Caco-2 (cell line): Measurements from ENCODE around the gene NBAS. TPM values are rescaled to one million over a fixed set of nuclear protein-coding genes. Genes with fewer than 3 reads are reported as not detected.

ENCODE experiments used
- BruUV-seq: library from RNA; stranded (reverse); fragments of 400-500 nt; replicated peaks from 2 replicates; lab custom pipeline; 2021; lab: Mats Ljungman, UMichigan
- CTCF ChIA-PET: fragments of 300-600 bp; sonication (Branson Sonifier 250); formaldehyde crosslinking; loops from one replicate; lab custom pipeline; 2022; ENCODE audit warnings: antibody characterized with exemption; lab: Charles Lee
- POLR2A ChIA-PET: fragments of 300-600 bp; sonication (Branson Sonifier 250); formaldehyde crosslinking; loops from one replicate; lab custom pipeline; 2022; ENCODE audit warnings: antibody characterized with exemption; lab: Charles Lee
- DNase-seq, 2 experiments: peaks; one replicate each; pipeline versions ENCODE4 v3.0.0 to v3.0.0-alpha.2; 2020 to 2022
- H3K27me3 ChIP-seq: replicated peaks from 2 replicates; pipeline ENCODE4 v1.6.0; 2011; ENCODE audit warnings: low read length; ENCODE audit not compliant: control insufficient read depth, insufficient read depth
- H3K36me3 ChIP-seq: 2 replicates; pipeline ENCODE4 v1.5.1; 2011; ENCODE audit warnings: low read length; ENCODE audit not compliant: control insufficient read depth, insufficient read depth
- H3K4me1 ChIP-seq: fragments of 250-450 bp; sonication (Bioruptor Pico); 2 replicates; pipeline ENCODE4 v1.5.1; 2020; ENCODE audit warnings: mild to moderate bottlenecking
- H3K4me3 ChIP-seq: 2 replicates; pipeline ENCODE4 v1.5.1; 2011; ENCODE audit warnings: low read depth, mild to moderate bottlenecking, control low read depth, low read length
- H3K9me3 ChIP-seq: fragments of 250-450 bp; sonication (Bioruptor Pico); 2 replicates; pipeline ENCODE4 v1.5.1; 2020; ENCODE audit warnings: mild to moderate bottlenecking, moderate library complexity
- H3K27ac Mint-ChIP-seq: one replicate; pipeline ENCODE4 v1.8.0; 2022; ENCODE audit warnings: mixed read lengths; ENCODE audit not compliant: unreplicated experiment
- H3K27me3 Mint-ChIP-seq: one replicate; pipeline ENCODE4 v1.8.0; 2022; ENCODE audit warnings: mixed read lengths; ENCODE audit not compliant: insufficient read depth, unreplicated experiment
- H3K36me3 Mint-ChIP-seq: one replicate; pipeline ENCODE4 v1.8.0; 2022; ENCODE audit warnings: mild to moderate bottlenecking, mixed read lengths; ENCODE audit not compliant: insufficient read depth, unreplicated experiment
- H3K4me1 Mint-ChIP-seq: one replicate; pipeline ENCODE4 v1.8.0; 2022; ENCODE audit warnings: low read depth, mixed read lengths; ENCODE audit not compliant: unreplicated experiment
- H3K4me3 Mint-ChIP-seq: one replicate; pipeline ENCODE4 v1.8.0; 2022; ENCODE audit warnings: mild to moderate bottlenecking, moderate library complexity, mixed read lengths; ENCODE audit not compliant: unreplicated experiment
- H3K9me3 Mint-ChIP-seq: one replicate; pipeline ENCODE4 v1.8.0; 2022; ENCODE audit warnings: mixed read lengths; ENCODE audit not compliant: unreplicated experiment
- CTCF ChIP-seq, 2 experiments: fragments of 200-600 bp in 1 of 2; IDR thresholded peaks; 1 replicate in 1 of 2; 2 replicates in 1 of 2; pipeline versions ENCODE4 v1.5.1 to v1.8.0; 2011 to 2022; ENCODE audit warnings: antibody characterized with exemption in 1 of 2, control low read depth in 1 of 2, inconsistent platforms in 1 of 2, low read depth in 1 of 2, low read length in 1 of 2, mild to moderate bottlenecking in 1 of 2, moderate library complexity in 1 of 2; ENCODE audit not compliant: insufficient read depth in 1 of 2, severe bottlenecking in 1 of 2, unreplicated experiment in 1 of 2
- intact Hi-C: fragments of 100-400 bp; cut with micrococcal nuclease; formaldehyde crosslinking; loops from one replicate; pipeline ENCODE4 v1.10.0; 2022; ENCODE audit not compliant: unreplicated experiment
- total RNA-seq: library from RNA; stranded (reverse); gene quantifications from 2 replicates; pipeline ENCODE4 v1.2.3, GENCODE V29; 2022

Gene NBAS
- total RNA-seq, 1 experiment from 2014 or later = 31.1 TPM

GRCh38 chr2:15152382-15152781 lies 408.8 kb downstream of the NBAS start:
- intact Hi-C loops = no loop called here
- CTCF ChIA-PET = no interaction called here
- no peak for TF ChIP-seq CTCF (IDR thresholded peaks at IDR 0.05; ENCODE audit: insufficient read depth in 1 of 2, low read depth in 1 of 2, low read length in 1 of 2, severe bottlenecking in 1 of 2, unreplicated experiment in 1 of 2)

DNA sequence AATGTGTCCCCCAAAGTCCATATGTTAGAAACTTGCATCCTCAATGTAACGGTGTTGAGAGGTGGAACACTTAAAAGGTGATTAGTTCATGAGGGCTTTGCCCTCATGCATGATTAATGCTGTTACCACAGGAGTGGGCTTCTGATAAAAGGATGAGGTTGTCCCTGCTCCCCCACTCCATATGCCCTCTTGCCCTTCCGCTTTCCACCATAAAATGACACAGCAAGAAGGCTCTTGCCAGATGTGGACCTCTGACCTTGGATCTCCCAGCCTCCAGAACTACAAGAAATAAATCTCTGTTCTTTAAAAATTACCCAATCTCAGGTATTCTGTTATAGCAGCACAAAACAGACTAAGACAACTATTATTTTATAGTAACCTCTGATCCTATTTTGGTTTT lies 412.1 kb downstream of the NBAS start:
- ChIA-PET CTCF (no interaction called here), POLR2A (no interaction called here)
- DNase-seq = no peak
- H3K4me3 ChIP-seq = no peak overlapping the region
- BruUV-seq = no TSS peak
- H3K4me1 ChIP-seq = peaks cover 7% of the 10 kb centered on the region
- H3K36me3 ChIP-seq = no peaks in the 10 kb centered on the region
- Mint-ChIP-seq H3K9me3 (no peaks in the 10 kb centered on the region), H3K27me3 (no peaks in the 10 kb centered on the region), H3K4me1 (no peaks in the 10 kb centered on the region), H3K4me3 (no peak overlapping the region), H3K27ac (no peak overlapping the region), H3K36me3 (no peaks in the 10 kb centered on the region)
- intact Hi-C loops = no loop called here
- no peaks in the 10 kb centered on the region for H3K27me3 ChIP-seq
- no peak for TF ChIP-seq CTCF (IDR thresholded peaks at IDR 0.05; ENCODE audit: insufficient read depth in 1 of 2, low read depth in 1 of 2, low read length in 1 of 2, severe bottlenecking in 1 of 2, unreplicated experiment in 1 of 2)
- H3K9me3 ChIP-seq = no peaks in the 10 kb centered on the region

More at GRCh38 chr2:15152382-15152781, 408.8 kb downstream of the NBAS start:
- no peaks in the 10 kb centered on the region for H3K9me3 Mint-ChIP-seq
- Histone ChIP-seq H3K9me3 (no peaks in the 10 kb centered on the region), H3K4me1 (peaks cover 15% of the 10 kb centered on the region), H3K27me3 (no peaks in the 10 kb centered on the region), H3K4me3 (no peak overlapping the region), H3K36me3 (no peaks in the 10 kb centered on the region)
- H3K4me1 Mint-ChIP-seq = no peaks in the 10 kb centered on the region
- H3K27me3 Mint-ChIP-seq = no peaks in the 10 kb centered on the region
- POLR2A ChIA-PET = no interaction called here
- no TSS peak for BruUV-seq
- H3K36me3 Mint-ChIP-seq = no peaks in the 10 kb centered on the region
- H3K4me3 Mint-ChIP-seq = no peak overlapping the region
- H3K27ac Mint-ChIP-seq = no peak overlapping the region
- DNase-seq = no peak

- Mint-ChIP-seq H3K4me3 (no peak overlapping the region), H3K36me3 (no peaks in the 10 kb centered on the region), H3K4me1 (no peaks in the 10 kb centered on the region), H3K27ac (no peak overlapping the region), H3K9me3 (no peaks in the 10 kb centered on the region), H3K27me3 (no peaks in the 10 kb centered on the region)
- TF ChIP-seq CTCF (IDR thresholded peaks at IDR 0.05; ENCODE audit: insufficient read depth in 1 of 2, low read depth in 1 of 2, low read length in 1 of 2, severe bottlenecking in 1 of 2, unreplicated experiment in 1 of 2) = no peak
- Histone ChIP-seq H3K4me1 (0 out of 2 replicates have a peak, but pooled peaks cover 5% of the 10 kb centered on the region), H3K4me3 (no peak overlapping the region), H3K9me3 (no peaks in the 10 kb centered on the region), H3K27me3 (no peaks in the 10 kb centered on the region), H3K36me3 (no peaks in the 10 kb centered on the region)
- DNase-seq = no peak
- intact Hi-C loops = no loop called here
- ChIA-PET POLR2A (no interaction called here), CTCF (no interaction called here)
- no TSS peak for BruUV-seq
Measured at GRCh38 chr2:15147591-15147990, 413.5 kb downstream of the NBAS start.
